ENCODE data around the gene HOOK1. TPM values are rescaled to one million over a fixed set of nuclear protein-coding genes. Genes with fewer than 3 reads are reported as not detected.

The HOOK1 gene
- total RNA-seq, 1 donor from 2014 or later = 67.6 TPM

DNA sequence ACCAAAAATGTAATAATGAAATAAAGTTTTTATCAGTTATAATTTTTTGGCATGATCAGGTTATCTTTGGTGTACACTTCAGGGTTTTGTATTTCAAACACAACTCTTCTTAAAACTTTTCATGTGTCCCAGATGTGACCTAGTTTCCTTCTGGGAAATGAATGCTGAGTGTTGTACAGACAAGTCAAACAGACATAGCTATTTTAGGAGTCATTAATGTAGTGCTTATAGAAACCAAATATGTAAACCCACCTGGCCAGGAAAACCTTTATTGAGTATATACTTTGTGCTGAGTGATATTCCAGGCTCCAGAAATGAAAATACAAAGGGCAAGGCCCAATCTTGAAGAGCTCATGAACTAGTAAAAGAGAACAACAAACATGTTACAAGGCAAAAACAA lies 25.9 kb upstream of the HOOK1 start:
- Mint-ChIP-seq H3K4me1 (no peaks in the 10 kb centered on the region), H3K27ac (no peak overlapping the region), H3K36me3 (peaks cover 21% of the 10 kb centered on the region), H3K27me3 (ENCODE audit: low read depth) (no peaks in the 10 kb centered on the region), H3K9me3 (peaks cover 51% of the 10 kb centered on the region), H3K4me3 (no peak overlapping the region)
- TF ChIP-seq, protein P1, sequence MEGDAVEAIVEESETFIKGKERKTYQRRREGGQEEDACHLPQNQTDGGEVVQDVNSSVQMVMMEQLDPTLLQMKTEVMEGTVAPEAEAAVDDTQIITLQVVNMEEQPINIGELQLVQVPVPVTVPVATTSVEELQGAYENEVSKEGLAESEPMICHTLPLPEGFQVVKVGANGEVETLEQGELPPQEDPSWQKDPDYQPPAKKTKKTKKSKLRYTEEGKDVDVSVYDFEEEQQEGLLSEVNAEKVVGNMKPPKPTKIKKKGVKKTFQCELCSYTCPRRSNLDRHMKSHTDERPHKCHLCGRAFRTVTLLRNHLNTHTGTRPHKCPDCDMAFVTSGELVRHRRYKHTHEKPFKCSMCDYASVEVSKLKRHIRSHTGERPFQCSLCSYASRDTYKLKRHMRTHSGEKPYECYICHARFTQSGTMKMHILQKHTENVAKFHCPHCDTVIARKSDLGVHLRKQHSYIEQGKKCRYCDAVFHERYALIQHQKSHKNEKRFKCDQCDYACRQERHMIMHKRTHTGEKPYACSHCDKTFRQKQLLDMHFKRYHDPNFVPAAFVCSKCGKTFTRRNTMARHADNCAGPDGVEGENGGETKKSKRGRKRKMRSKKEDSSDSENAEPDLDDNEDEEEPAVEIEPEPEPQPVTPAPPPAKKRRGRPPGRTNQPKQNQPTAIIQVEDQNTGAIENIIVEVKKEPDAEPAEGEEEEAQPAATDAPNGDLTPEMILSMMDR (IDR thresholded peaks at IDR 0.05; ENCODE audit: unreplicated experiment) = no peak
- no peak for DNase-seq (ENCODE audit: low spot score in 2 of 2, unreplicated experiment in 2 of 2)

DNA sequence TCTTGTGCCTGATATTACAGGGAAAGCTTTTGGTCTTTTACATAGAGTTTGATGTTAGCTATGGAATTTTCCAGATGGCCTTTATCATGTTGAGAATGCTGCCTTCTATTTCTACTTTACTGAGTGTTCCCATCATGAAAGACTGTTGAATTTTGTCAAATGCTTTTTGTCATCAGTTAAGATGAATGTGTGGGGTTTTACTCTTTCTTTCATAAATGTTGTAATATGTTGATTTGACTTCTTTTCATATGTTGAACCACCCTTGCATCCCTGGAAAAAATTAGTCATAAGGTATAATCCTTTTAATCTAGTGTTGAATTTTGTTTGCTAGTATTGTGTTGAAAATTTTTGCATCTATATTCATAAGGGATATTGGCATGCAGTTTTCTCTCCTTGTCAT lies 16.1 kb upstream of the HOOK1 start:
- H3K27ac Mint-ChIP-seq = no peak overlapping the region
- H3K9me3 Mint-ChIP-seq = peaks cover 39% of the 10 kb centered on the region
- TF ChIP-seq, protein P1 (IDR thresholded peaks at IDR 0.05; ENCODE audit: unreplicated experiment) = no peak
- H3K4me3 Mint-ChIP-seq = no peak overlapping the region
- DNase-seq (ENCODE audit: low spot score in 2 of 2, unreplicated experiment in 2 of 2) = no peak
- no peaks in the 10 kb centered on the region for H3K27me3 Mint-ChIP-seq (ENCODE audit: low read depth)
- peaks cover 4% of the 10 kb centered on the region for H3K36me3 Mint-ChIP-seq
- no peaks in the 10 kb centered on the region for H3K4me1 Mint-ChIP-seq

DNA sequence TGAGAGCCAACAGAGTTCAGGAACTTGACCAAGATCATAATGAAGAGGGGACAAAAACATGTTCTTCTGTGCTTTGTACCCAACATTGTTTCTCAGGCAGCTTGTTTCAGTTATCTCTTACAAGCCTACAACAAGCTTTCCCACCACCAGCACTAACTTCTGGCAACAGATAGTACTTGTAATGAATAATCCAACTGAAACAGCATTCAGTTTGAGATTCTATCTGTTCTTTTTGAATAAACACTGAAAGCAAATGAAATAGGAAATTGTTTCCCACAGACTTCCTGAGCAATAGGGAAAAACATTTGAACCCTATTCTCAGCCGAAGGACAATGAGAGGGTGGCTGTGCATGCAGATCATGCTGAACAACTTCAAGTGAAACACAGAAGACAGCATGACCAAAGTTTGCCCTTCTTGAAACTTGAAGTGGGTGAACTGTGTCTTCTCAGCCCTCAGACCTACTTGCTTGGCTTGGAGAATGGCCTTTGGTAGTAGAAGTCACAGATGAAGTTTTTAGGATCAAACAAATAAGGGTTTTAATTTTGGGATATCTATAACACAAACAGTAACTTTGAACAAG lies 11.2 kb upstream of the HOOK1 start:
- H3K27ac Mint-ChIP-seq = no peak overlapping the region
- H3K36me3 Mint-ChIP-seq = no peaks in the 10 kb centered on the region
- TF ChIP-seq, protein P1 (IDR thresholded peaks at IDR 0.05; ENCODE audit: unreplicated experiment) = no peak
- H3K4me3 Mint-ChIP-seq = no peak overlapping the region
- H3K4me1 Mint-ChIP-seq = no peaks in the 10 kb centered on the region
- peaks cover 7% of the 10 kb centered on the region for H3K9me3 Mint-ChIP-seq
- DNase-seq (ENCODE audit: low spot score in 2 of 2, unreplicated experiment in 2 of 2) = no peak
- peaks cover 1% of the 10 kb centered on the region for H3K27me3 Mint-ChIP-seq (ENCODE audit: low read depth)

DNA sequence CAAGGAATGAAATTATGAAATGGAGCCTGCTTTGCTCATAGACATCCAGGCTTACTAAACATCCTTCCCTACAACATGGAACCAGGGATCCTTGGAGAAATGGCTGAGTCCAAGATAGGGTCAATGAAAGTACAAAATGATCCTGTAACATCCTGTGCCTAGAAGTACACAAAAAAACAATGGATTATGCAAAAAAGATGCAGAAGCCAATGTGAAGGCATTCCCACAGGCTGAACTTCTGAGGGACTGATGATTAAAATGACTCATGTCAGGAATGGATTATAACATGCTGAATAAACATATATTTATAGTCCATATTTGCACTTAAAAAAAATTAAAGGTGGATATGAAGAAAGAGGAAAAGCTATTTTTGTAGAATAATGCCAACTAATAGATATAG lies 10.4 kb upstream of the HOOK1 start:
- TF ChIP-seq, protein P1 (IDR thresholded peaks at IDR 0.05; ENCODE audit: unreplicated experiment) = no peak
- peaks cover 6% of the 10 kb centered on the region for H3K27me3 Mint-ChIP-seq (ENCODE audit: low read depth)
- no peak overlapping the region for H3K4me3 Mint-ChIP-seq
- H3K4me1 Mint-ChIP-seq = no peaks in the 10 kb centered on the region
- no peak overlapping the region for H3K27ac Mint-ChIP-seq
- H3K9me3 Mint-ChIP-seq = peaks cover 7% of the 10 kb centered on the region
- DNase-seq (ENCODE audit: low spot score in 2 of 2, unreplicated experiment in 2 of 2) = no peak
- no peaks in the 10 kb centered on the region for H3K36me3 Mint-ChIP-seq

DNA sequence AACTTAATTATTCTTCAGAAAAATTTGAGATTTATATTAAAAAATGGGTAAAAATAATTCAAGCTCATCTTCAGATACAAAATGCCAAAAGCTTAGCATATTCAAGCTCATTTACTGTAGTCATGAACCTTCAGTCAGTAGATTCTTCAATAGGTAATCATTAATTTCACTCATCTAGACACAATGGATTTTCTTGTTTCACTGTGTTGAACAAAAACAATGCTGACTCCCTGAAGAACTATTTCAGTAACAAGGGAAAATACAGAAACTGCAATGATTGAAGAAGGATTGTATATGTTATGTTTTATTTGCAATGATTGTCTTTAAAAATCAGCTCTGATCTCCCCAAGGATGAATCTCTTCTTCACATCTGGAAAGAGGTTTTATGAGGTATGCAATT lies 9.2 kb upstream of the HOOK1 start:
- no peak for DNase-seq (ENCODE audit: low spot score in 2 of 2, unreplicated experiment in 2 of 2)
- Mint-ChIP-seq H3K4me3 (no peak overlapping the region), H3K27me3 (ENCODE audit: low read depth) (peaks cover 7% of the 10 kb centered on the region), H3K9me3 (peaks cover 7% of the 10 kb centered on the region), H3K4me1 (no peaks in the 10 kb centered on the region), H3K36me3 (no peaks in the 10 kb centered on the region), H3K27ac (no peak overlapping the region)
- TF ChIP-seq, protein P1 (IDR thresholded peaks at IDR 0.05; ENCODE audit: unreplicated experiment) = no peak
